GM19193 (cell line): ENCODE results near the gene EPHB6.

Source experiments
- POLR2A ChIP-seq: IDR thresholded peaks from 4 replicates; pipeline ENCODE4 v1.6.1; 2011; ENCODE audit not compliant: insufficient read depth, insufficient read length; ENCODE audit errors: extremely low read depth

EPHB6 gene

GRCh38 chr7:142854372-142855113, at the start of gene EPHB6:
Gene EPHB6 (plus strand): TSS chr7:142855076. CDS start chr7:142863228, 8,152 bp downstream.
- TF ChIP-seq POLR2A = no peak

GRCh38 chr7:142805350-142806021, 49.4 kb upstream of the EPHB6 start:
- no peak for TF ChIP-seq POLR2A

GRCh38 chr7:142806022-142806356, 48.9 kb upstream of the EPHB6 start:
- no peak for TF ChIP-seq POLR2A

- TF ChIP-seq POLR2A = no peak
Observed at GRCh38 chr7:142806957-142807356, 47.9 kb upstream of the EPHB6 start.

GRCh38 chr7:142807855-142808460, 46.9 kb upstream of the EPHB6 start:
- no peak for TF ChIP-seq POLR2A

- no peak for TF ChIP-seq POLR2A
Observed at GRCh38 chr7:142808461-142808801, 46.4 kb upstream of the EPHB6 start.

GRCh38 chr7:142808802-142809583, 45.9 kb upstream of the EPHB6 start:
- peak; percentile 52 for TF ChIP-seq POLR2A

- TF ChIP-seq POLR2A = no peak
Observed at GRCh38 chr7:142809671-142810070, 45.2 kb upstream of the EPHB6 start.

- TF ChIP-seq POLR2A = no peak
Observed at GRCh38 chr7:142811154-142811737, 43.6 kb upstream of the EPHB6 start.

- TF ChIP-seq POLR2A = no peak
Observed at GRCh38 chr7:142812437-142813215, 42.2 kb upstream of the EPHB6 start.

GRCh38 chr7:142813226-142813625, 41.6 kb upstream of the EPHB6 start:
- TF ChIP-seq POLR2A = no peak

GRCh38 chr7:142813699-142814098, 41.2 kb upstream of the EPHB6 start:
- no peak for TF ChIP-seq POLR2A

GRCh38 chr7:142814451-142814850, 40.4 kb upstream of the EPHB6 start:
- TF ChIP-seq POLR2A = no peak

GRCh38 chr7:142815134-142815533, 39.7 kb upstream of the EPHB6 start:
- no peak for TF ChIP-seq POLR2A
